HG03342 (cell line): ENCODE data around the gene TMEM156.
A peak's percentile ranks its signal among the peaks of the same experiment; 100 is the strongest.
"Not testable (repeated sequence)": the region's sequence is repeated elsewhere in the genome, so short reads cannot be mapped to it uniquely, and the experiment has no call there.

Experiments used
- ATAC-seq: cut with Tn5 transposase; IDR thresholded peaks from one replicate; pipeline ENCODE4 v1.9.1; 2021; ENCODE audit warnings: mild to moderate bottlenecking, moderate library complexity; ENCODE audit not compliant: unreplicated experiment

The TMEM156 gene

DNA sequence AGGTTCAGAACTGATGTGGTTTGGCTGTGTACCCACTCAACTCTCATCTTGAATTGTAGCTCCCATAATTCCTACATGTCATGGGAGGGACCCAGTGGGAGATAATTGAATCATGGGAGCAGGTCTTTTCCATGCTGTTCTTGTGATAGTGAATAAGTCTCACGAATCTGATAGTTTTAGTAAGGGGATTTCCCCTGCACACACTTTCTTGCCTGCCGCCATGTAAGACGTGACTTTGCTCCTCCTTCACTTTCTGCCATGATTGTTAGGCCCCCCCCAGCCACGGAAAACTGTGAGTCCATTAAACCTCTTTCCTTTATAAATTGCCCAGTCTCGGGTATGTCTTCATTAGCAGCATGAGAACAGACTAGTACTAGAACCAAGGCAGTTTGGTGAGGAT is 73.0 kb downstream of the TMEM156 start:
- not testable (repeated sequence) for ATAC-seq

DNA sequence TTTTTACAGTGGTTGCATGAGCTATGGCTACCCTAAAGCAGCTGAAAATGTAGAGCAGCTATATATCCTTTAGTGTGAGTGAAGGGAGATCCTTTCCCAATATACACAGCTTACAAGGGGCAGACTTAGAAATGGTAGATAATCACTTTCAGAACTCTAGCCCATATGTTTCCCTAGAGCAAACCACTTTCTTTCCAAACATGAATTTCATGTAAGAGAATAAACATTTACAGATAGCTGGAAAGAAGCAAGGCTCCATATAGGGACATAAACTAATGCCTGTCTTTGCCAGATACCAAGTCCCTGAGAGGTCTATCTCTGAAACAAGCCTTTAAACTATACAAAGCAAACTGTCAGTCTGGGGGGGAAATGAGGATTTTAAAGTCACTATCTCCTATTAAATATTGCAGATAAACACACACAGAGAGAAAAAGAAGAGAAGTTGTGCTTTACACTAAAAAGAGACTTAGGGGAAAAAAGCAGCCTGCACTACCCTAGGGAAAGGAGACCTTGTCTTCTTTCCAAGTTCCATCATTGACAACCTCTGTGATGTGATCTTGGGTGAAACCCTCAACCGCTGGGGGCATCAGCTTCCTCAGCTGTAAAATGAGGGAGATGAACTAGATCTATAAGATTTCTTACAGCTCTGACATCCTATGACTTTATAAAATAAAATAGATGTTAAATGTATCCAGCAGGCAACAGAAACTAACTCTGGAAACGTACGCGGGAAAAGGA is 73.6 kb downstream of the TMEM156 start:
- peak; percentile 64 for ATAC-seq

- no peak for ATAC-seq
Observed at GRCh38 chr4:38957893-38958292, 74.3 kb downstream of the TMEM156 start.

- no peak for ATAC-seq
Observed at GRCh38 chr4:38957261-38957815, 74.9 kb downstream of the TMEM156 start.

GRCh38 chr4:38955957-38956356 is 76.3 kb downstream of the TMEM156 start:
- no peak for ATAC-seq

- ATAC-seq: no peak
Observed at GRCh38 chr4:38954727-38955126, 77.5 kb downstream of the TMEM156 start.

DNA sequence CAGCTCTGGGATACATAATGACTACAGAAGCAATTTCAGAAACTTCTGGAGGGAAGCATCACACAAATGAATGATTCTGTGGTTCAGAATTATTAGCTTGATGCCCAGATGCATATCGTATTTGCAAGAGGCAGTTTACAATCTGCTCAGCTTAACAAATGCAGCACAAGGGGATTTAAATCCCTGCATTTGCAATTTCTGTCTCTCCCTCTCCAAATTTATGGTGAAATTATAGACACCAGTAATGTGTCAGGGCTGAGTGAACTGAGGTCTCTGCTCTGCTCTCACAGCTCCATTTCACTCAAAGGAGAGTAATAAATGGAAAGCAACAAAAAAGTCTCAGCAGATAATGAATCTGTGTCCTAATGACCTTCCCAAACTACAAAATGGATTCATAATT is 80.2 kb downstream of the TMEM156 start:
- no peak for ATAC-seq

- ATAC-seq: no peak
Observed at GRCh38 chr4:38951598-38951997, 80.6 kb downstream of the TMEM156 start.

GRCh38 chr4:38950734-38951133 is 81.5 kb downstream of the TMEM156 start:
- no peak for ATAC-seq

GRCh38 chr4:38950159-38950558 is 82.0 kb downstream of the TMEM156 start:
- ATAC-seq: no peak

DNA sequence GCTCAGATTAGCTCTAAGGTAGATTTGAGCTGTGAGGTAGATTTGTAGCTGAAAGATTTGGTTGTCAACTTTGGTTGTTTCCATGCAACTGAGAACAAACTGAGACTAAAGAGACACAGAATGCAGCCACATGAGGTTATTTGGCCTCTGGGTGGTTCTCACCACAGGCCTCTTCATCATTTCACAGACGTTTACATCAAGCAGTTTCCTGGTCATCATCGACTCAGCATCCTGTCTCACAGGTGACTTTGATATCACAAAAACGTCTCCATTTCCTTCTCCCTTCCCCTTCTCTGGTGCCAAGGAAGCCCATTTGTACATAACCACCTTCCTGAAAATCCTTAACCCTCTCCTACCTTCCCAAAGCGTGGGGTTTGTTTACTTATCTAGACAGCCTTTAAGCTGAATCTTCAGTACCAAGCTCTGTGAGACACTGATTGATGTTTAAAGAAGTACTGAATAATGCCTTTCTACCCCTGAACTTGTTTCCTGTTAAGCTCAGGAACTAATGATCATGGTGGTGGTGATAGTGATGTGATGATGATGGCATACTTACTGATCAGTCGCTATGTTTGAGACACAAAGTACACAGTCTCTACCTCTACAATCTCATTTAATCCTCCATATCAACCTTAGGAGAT is 82.7 kb downstream of the TMEM156 start:
- no peak for ATAC-seq

GRCh38 chr4:38948551-38948950 is 83.7 kb downstream of the TMEM156 start:
- no peak for ATAC-seq

DNA sequence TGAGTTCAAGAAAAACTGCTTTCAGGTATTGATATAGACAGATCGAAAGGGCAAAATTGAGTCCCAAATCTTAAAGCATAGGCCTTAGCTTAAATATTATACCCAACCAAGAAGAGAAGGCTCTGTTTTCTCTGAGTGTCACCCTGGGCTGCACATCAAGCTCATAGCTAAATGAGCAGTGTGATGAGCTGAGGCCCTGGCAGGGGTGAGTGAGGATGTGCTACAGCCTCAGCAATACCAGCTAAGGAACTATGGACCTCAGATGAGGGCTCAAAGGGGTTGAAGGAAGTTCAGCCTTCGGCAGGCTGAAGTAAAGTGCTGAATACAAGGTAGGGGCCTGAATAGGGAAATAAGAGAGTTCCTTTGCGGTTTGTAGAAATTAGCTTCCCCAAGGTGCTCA is 85.3 kb downstream of the TMEM156 start:
- ATAC-seq: no peak

GRCh38 chr4:38944440-38944839 is 87.8 kb downstream of the TMEM156 start:
- ATAC-seq: no peak

GRCh38 chr4:38943343-38943742 is 88.9 kb downstream of the TMEM156 start:
- ATAC-seq: no peak

GRCh38 chr4:38941906-38942305 is 90.3 kb downstream of the TMEM156 start:
- not testable (repeated sequence) for ATAC-seq

DNA sequence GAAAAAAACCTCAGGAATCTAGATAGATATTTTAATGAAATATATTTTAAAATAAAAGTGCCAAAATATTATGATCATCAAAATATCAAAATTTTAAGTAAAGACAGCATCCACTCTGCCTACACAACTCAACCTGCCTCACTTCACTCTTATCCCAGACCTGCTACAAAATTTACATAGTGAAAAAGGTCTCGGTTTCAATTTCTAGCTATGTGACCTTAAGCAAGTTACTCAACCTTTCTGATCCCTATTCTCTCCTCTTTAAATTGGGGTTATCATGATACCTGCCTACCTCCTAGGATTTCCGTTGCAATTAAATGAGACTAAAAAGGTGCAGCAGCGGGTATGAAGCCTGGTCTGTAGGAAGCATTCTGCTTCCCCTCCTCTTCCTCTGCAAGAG is 91.7 kb downstream of the TMEM156 start:
- ATAC-seq: no peak

GRCh38 chr4:38939165-38939564 is 93.0 kb downstream of the TMEM156 start:
- ATAC-seq: peak; percentile 94

- no peak for ATAC-seq
Observed at GRCh38 chr4:38935391-38936073, 96.7 kb downstream of the TMEM156 start.

- ATAC-seq: no peak
Observed at GRCh38 chr4:38931125-38931524, 101.1 kb downstream of the TMEM156 start.

GRCh38 chr4:38930707-38931106 is 101.5 kb downstream of the TMEM156 start:
- no peak for ATAC-seq

DNA sequence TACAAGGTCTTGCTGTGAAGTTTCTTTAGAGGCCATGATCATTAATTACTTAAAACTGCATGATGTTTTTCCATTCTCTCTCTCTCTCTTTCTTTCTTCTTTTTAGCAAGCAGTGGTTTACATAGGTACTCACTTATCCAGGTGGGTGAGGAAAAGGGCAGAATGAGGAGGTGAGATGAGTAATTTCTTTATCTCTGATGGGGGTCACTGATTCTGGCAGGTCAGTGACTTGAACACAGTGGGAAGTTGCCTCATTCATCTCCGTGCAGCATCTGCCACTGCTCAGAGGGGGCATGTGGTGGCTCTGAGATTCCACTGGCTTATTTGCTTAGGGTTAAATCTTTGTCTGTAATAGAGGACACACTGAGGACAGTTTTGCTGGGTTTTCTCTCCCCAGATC is 102.0 kb downstream of the TMEM156 start:
- ATAC-seq: peak; percentile 44
